Muscle of leg (tissue), 16 donors: ENCODE data around the gene FSIP2. TPM values are rescaled to one million over a fixed set of nuclear protein-coding genes. Genes with fewer than 3 reads are reported as not detected.
A peak's percentile ranks its signal among the peaks of the same experiment; 100 is the strongest.

Source experiments
- DNase-seq: peaks from one replicate; pipeline ENCODE4 v3.0.0; 2013
- H3K27ac ChIP-seq: one replicate; pipeline ENCODE4 v1.5.1; 2013; ENCODE audit warnings: mild to moderate bottlenecking, low read length, control low read depth
- H3K27me3 ChIP-seq: one replicate; pipeline ENCODE4 v1.6.1; 2013; ENCODE audit warnings: low read length; ENCODE audit not compliant: control insufficient read depth, insufficient read depth
- H3K36me3 ChIP-seq: one replicate; pipeline ENCODE4 v1.6.1; 2013; ENCODE audit warnings: low read length; ENCODE audit not compliant: control insufficient read depth, insufficient read depth
- H3K4me1 ChIP-seq: one replicate; pipeline ENCODE4 v1.6.1; 2013; ENCODE audit warnings: low read length; ENCODE audit not compliant: control insufficient read depth, insufficient read depth
- H3K4me3 ChIP-seq: one replicate; pipeline ENCODE4 v1.5.1; 2013; ENCODE audit warnings: low read length, control low read depth
- H3K9me3 ChIP-seq: replicated peaks from 2 replicates; pipeline ENCODE4 v1.6.1; 2013; ENCODE audit warnings: low read depth, low read length; ENCODE audit not compliant: control insufficient read depth
- WGBS: methylation state at CpG from one replicate; pipeline ENCODE4 v1.1.5; 2013; ENCODE audit warnings: missing lambda C conversion rate; ENCODE audit not compliant: insufficient coverage; 5-methylcytosine and 5-hydroxymethylcytosine counted together
- long read RNA-seq, 11 donors: transcript quantifications; one replicate each; lab custom pipeline, GENCODE V29; 2026
- polyA plus RNA-seq, 8 donors: library from polyadenylated mRNA; unstranded; fragments of 120-200 nt; gene quantifications; one replicate each; pipeline versions ENCODE4 v1.2.1 to v1.2.3, GENCODE V29; 2013; ENCODE audit warnings: inconsistent platforms in 1 of 8, low replicate concordance in 1 of 8; ENCODE audit not compliant: insufficient read length in 8 of 8, insufficient read depth in 1 of 8
- total RNA-seq: library from RNA; stranded (reverse); fragments of 120-200 nt; gene quantifications from one replicate; pipeline ENCODE4 v1.2.4, GENCODE V29; 2013

The FSIP2 gene, protein sequence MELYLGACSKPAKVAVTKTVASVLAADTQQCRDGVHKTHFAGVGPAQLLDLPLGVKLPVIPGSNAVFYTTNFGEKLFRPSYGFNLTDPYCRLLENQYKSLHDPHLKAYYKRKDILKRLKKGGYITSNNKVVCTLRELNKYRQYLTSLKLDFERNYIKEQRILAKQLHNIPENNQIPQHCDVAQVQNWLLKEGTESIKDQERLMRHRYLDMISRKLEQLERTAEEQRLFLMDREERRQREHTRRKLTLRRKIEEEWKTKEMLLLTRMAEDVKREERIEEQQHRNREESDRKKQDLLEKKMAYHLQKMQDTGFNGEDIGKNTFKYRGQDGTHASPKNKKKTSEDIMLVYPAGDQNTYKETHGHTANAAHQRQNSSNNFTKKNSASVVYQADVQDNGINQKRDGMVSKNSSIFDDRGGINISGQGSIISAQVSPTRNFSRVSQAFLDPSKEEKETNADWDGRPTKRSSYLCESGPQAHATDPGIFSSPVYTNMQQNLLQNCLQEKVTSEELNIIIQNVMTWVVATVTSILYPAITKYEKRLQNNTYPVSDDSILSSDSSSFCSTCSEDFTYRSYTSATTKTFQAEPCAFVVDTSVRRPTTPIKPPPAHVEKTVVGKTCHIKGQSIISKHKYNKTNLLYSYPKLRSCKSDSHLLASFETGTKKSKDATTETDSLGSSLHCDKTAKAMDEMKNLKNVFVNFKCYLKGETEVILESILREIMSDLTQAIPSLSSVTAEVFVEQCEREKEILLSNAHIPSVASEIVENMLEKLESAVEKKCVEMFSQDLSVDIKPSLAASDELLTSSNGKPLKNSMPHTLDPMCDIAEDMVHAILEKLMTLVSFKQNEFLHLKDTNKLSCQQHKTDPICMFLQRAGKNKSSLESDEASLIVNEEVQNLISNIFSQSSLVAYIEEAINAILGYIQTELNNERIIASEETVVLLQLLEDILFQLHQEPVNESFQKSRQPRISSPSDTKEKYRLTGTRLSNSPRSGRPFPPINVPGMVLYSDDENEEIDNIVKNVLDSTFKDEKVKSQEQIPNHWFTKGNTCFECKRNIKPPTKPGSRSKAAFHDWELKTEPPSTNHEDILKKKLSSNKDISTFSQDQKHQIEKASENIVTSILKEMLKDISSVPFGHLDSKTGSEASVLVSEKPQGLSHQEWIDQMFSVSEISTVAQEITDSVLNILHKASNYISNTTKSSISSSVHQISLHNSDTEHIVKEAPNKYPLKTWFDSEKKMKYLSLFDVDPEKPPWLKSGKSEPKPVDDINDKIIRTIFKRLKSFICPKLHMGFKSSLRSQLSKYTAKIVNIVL (N-terminal part only)
- total RNA-seq: 2.6 TPM
- polyA plus RNA-seq: 1 to 10 TPM in 2 of 8 donors, under 1 TPM in 6; 0.63 to 1.5 (median 0.80) TPM
- long read RNA-seq, donor 1: 0 reads
- long read RNA-seq, donor 2: 0 reads
- long read RNA-seq, donor 3: 0 reads
- long read RNA-seq, donor 4: 0 reads
- long read RNA-seq, donor 5: 0 reads
- long read RNA-seq, donor 6: 0 reads
- long read RNA-seq, donor 7: 0 reads
- long read RNA-seq, donor 8: 0 reads
- long read RNA-seq, donor 9: 0 reads
- long read RNA-seq, donor 10: 0 reads
- long read RNA-seq, donor 11: 0 reads

DNA sequence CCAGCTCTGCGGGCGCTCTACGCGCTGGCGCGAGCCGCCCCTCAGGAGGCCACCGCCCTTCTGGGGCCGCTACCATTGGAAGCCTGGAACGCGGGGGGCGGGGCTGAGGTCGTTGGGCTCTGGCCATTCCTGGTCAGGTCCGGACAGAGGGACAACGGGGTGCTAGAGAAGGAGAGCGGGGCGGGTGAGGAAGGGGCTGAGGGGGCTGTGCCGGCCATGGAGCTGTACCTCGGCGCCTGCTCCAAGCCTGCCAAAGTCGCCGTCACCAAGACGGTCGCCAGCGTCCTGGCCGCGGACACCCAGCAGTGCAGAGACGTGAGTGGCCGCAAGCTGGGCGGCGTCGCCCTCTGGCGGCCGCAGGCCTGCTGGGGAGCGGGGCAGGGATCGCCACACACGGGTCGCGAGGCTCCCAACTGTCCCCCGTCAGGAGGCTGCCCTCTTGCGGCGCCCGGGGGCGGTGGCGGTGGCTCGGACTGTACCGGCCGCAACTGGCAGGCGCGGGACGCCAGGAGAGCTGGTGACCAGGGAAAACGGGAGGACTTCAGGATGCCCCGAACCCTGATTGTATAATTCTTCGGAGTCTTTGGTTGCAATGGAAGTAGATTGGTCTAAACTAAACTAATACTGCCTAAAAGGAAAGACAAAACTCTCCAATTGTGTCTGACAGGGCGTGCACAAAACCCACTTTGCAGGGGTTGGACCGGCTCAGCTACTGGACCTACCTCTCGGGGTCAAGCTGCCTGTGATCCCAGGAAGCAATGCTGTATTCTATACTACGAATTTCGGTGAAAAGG, at the start of gene FSIP2:
TSS of gene FSIP2 (plus strand) at position 126 of the 794 bp plus-strand sequence. CDS start at position 217, 91 bp downstream.
- no peaks in the 10 kb centered on the region for H3K4me1 ChIP-seq
- peak; percentile 72 for DNase-seq
- peak within 1 kb of the TSS; percentile 48 for H3K4me3 ChIP-seq
- H3K27ac ChIP-seq: no peak within 1 kb of the TSS
- H3K36me3 ChIP-seq: no peaks in the 10 kb centered on the region
- no peaks in the 10 kb centered on the region for H3K27me3 ChIP-seq
- 4% methylated on average over 54 of the region's 59 CpGs for WGBS
- no peaks in the 10 kb centered on the region for H3K9me3 ChIP-seq

DNA sequence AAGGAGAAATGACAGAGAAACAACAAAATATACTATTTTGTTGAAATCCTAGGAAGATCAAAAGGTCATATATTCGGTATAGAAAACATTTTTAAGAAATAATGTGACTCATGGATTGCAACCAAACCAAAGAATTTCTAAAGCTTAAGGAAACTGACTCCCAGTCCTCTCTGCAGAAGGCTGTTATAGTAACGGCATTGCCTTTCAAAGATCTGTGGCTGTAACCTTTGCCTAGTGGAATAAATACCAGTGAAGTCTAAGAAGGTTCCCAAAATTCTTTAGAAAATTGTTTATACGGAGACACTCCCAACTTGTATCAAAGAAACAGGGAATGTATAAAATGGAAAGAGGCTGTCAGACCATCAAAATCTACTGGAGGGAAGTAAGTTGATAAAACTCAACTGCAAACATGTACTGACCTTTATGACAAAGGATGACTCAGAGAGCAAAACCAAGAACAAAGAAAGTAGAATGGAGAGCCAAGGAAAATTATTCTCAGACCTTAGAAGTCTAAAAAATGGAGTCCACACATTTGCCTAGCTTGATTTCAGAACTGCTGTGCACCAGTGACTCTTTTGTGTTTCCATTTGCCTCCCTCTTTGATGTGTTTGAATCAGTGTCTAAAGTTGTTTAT, 48.6 kb upstream of the FSIP2 start:
- Histone ChIP-seq H3K27me3 (no peaks in the 10 kb centered on the region), H3K4me3 (no peak overlapping the region), H3K9me3 (no peaks in the 10 kb centered on the region), H3K4me1 (no peaks in the 10 kb centered on the region), H3K36me3 (no peaks in the 10 kb centered on the region), H3K27ac (no peak overlapping the region)
- no peak for DNase-seq
- WGBS: no CpG with 5 or more reads among the region's 3 CpGs

DNA sequence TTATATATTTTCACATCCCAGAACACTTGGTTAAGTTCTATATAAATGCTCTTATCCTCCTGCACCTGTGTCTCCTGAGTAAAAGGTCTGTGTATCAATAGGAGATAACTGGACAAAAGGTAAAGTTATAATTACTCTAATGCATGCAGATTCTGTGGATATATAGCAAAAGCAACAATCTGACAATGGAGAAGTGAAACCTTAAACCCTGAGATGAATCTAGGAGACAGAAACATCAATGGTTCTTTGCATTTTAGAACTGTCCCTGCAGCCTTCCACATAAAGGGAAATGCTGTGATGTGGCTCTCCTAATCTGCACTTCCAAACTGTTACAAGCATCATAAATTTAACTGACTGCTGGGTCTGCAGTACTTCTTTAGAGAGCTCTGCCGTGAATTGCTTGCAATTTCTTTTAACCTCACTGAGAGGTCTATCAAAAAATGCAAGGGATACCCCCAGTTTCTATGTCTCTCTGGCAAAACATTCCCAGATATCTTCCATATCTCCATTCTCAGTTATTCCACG, 42.8 kb upstream of the FSIP2 start:
- no peak overlapping the region for H3K27ac ChIP-seq
- no peak overlapping the region for H3K4me3 ChIP-seq
- H3K4me1 ChIP-seq: no peaks in the 10 kb centered on the region
- H3K36me3 ChIP-seq: no peaks in the 10 kb centered on the region
- DNase-seq: no peak
- no peaks in the 10 kb centered on the region for H3K9me3 ChIP-seq
- no CpG with 5 or more reads among the region's 2 CpGs for WGBS
- H3K27me3 ChIP-seq: no peaks in the 10 kb centered on the region

DNA sequence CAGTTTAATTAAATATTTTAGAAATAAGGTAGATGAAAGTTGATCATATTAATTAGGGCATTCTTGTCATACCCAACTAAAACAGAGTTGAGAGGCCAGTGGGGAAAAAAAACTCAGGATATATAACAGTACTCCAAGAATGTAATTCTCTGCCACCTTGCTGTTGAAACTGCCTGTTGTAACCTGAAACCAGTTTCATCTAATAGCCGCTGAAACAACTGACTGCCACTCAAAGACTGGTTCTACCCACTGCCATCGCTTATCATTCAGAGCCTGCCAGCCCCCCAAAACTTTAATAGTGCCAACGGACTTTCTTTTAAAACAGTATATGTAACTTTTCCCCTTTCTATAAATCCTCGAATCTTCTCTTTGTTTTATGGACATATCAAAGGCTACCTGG, 37.7 kb upstream of the FSIP2 start:
- WGBS: no CpG with 5 or more reads among the region's 4 CpGs
- H3K27ac ChIP-seq: no peak overlapping the region
- H3K27me3 ChIP-seq: no peaks in the 10 kb centered on the region
- no peak overlapping the region for H3K4me3 ChIP-seq
- no peaks in the 10 kb centered on the region for H3K36me3 ChIP-seq
- no peaks in the 10 kb centered on the region for H3K9me3 ChIP-seq
- no peaks in the 10 kb centered on the region for H3K4me1 ChIP-seq
- DNase-seq: no peak

DNA sequence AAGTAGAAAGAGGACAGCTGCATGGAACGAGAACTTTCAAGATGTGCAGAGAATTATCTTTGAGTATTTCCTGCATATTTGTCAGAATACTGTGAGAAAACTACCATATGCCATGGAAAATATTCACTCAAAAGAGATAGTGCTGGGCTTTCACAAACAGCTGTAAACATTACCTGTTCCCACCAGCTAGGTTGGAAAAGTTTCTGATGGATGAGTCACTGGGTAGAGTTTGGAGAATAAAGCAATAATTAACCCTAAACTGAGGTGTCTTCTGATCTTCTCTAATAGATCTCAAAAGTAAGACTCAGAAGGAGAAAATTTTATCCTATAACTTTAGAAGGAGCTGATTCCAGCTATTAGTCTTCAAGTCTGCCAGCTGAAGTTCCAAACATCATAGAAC, 3.9 kb upstream of the FSIP2 start:
- WGBS: no CpG with 5 or more reads among the region's 1 CpG
- H3K27me3 ChIP-seq: no peaks in the 10 kb centered on the region

DNA sequence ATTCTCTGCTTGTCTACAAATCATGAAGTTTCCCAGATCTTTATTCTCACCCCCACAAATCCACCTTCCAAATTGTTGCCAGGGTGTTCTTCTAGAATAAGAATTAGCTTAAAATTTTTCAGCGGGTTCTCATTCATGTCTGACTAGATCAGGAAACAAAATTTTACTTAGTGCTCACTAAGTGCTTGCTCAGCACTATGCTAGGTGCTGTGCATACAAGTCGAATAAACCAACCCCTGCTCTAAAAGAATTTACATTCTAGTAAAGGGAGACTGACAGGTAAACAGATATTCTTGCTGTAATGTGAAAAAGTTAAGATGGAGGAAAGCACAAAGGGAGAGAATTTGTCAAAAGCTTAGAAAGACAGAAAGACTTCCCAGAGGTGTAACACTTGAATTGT, 2.4 kb upstream of the FSIP2 start:
- WGBS: no CpG with 5 or more reads among the region's 2 CpGs
- DNase-seq: no peak
- H3K9me3 ChIP-seq: no peaks in the 10 kb centered on the region

More for the DNA sequence above, 3.9 kb upstream of the FSIP2 start:
- H3K27ac ChIP-seq: no peak overlapping the region
- H3K4me3 ChIP-seq: no peak overlapping the region
- no peaks in the 10 kb centered on the region for H3K4me1 ChIP-seq
- no peak for DNase-seq
- H3K9me3 ChIP-seq: no peaks in the 10 kb centered on the region
- H3K36me3 ChIP-seq: no peaks in the 10 kb centered on the region

DNA sequence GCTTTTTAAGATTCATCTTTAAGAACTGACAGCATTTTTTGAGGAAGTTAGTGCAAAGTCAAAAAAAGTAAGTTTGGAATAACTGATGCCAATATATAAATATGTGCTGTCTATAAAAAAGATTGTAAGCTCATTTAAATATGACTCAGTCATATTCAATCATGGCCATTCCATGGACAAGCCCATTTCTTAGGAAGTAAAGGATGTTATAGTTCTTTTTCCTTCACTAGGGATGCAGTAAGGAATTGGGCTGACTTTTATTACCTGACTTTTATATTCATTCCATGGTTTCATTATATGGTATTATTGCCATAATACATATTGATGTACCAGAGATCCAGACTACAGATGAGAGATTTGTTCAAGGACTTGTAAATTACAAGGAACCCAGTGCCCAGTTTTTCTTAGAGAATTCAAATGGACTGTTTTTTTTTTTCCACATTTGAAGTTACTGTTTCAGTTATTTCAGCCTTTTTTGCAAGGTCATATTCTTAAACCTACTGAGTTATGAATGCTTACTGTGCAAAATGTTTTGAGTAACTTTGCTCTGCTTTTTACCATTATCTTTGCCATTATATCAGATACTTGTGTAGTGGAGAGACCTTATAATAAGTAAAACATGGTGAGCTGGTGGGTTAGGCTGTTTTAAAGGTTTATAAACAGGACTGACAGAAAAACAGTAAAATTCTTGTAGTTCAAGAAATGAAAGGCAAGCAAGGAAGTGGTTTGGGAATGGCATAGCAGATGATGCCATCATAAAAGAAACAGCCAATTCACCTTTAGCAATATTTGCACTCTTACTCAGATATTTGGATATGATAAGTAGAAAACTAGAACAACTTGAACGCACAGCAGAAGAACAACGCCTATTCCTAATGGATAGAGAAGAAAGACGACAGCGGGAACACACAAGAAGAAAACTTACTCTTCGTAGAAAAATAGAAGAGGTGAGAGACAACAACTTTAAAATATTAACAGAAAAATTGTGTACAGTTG, 7.6 kb downstream of the FSIP2 start:
- Histone ChIP-seq H3K4me1 (no peaks in the 10 kb centered on the region), H3K9me3 (no peaks in the 10 kb centered on the region), H3K4me3 (no peak overlapping the region), H3K27me3 (no peaks in the 10 kb centered on the region), H3K36me3 (no peaks in the 10 kb centered on the region), H3K27ac (no peak overlapping the region)
- WGBS: 100% methylated on average over 1 of the region's 5 CpGs
- DNase-seq: no peak

More for the DNA sequence above, 2.4 kb upstream of the FSIP2 start:
- Histone ChIP-seq H3K27me3 (no peaks in the 10 kb centered on the region), H3K27ac (no peak overlapping the region), H3K4me1 (no peaks in the 10 kb centered on the region), H3K4me3 (no peak overlapping the region), H3K36me3 (no peaks in the 10 kb centered on the region)

DNA sequence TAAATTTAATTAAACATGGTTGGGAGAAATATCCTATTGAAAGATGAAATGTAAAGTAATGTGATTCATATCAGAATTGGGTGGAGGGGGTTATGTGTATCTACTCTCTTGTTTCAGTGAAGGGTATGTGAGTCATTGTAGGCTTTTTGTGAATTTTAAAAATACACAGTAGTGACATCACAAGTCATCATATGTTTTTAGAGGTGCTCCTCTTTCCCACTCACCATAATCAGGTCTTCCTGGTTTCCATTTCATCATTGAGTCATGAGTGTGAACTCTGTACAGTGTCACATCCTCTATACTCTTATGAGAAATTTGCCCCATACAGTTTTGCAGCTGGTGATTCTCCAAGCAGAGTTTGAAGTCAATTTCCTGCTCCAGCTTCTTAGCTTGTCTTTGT, 18.8 kb downstream of the FSIP2 start:
- Histone ChIP-seq H3K27me3 (no peaks in the 10 kb centered on the region), H3K36me3 (no peaks in the 10 kb centered on the region), H3K27ac (no peak overlapping the region), H3K4me3 (no peak overlapping the region), H3K4me1 (no peaks in the 10 kb centered on the region), H3K9me3 (no peaks in the 10 kb centered on the region)
- DNase-seq: peak; percentile 50
